ENCODE results near the gene AHNAK. TPM values are rescaled to one million over a fixed set of nuclear protein-coding genes. Genes with fewer than 3 reads are reported as not detected.

Gene AHNAK
- total RNA-seq, 1 donor from 2014 or later: 296 TPM

DNA sequence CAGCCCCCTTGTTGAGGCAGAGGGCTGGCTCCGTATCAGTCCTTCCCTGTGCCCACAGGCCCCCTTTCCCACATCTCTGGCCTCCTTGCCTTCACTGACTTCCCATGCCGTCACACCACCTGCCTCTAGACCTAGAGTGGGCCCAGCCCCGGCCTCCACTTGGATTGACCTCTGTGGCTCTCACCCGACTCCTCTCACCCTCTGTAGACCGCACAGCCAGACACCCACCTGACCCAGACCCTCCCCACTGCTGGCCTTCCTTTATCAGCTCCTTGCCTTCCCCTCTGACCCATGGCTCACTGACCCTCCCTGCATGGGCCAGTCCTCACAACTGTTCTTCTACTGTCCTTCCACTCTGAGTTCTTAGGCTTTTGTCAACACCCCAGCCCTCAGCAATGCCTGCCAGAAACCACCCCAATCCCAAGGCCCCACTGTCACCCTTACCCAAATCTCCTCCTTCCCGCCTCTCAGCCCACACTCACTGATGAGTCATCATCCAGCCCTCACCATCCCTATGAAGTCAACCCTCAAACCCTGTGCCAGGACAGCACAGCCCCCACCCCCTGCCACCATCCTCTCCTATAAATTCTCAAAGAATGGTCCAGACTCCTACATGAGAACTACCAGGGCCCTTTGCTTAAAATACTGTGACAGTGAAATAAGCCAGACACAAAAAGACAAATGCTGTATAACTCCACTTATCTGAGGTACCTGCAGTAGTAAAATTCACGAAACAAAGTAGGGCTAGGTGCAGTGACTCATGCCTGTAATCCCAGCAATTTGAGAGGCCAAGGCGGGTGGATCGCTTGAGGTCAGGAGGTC, 74.3 kb downstream of the AHNAK start:
- no peak overlapping the region for H3K4me3 ChIP-seq (ENCODE audit: low read depth, low read length)
- no peak for TF ChIP-seq CTCF (conservative IDR thresholded peaks at IDR 0.05; ENCODE audit: low read depth, low read length)
- DNase-seq (ENCODE audit: low read depth): no peak

DNA sequence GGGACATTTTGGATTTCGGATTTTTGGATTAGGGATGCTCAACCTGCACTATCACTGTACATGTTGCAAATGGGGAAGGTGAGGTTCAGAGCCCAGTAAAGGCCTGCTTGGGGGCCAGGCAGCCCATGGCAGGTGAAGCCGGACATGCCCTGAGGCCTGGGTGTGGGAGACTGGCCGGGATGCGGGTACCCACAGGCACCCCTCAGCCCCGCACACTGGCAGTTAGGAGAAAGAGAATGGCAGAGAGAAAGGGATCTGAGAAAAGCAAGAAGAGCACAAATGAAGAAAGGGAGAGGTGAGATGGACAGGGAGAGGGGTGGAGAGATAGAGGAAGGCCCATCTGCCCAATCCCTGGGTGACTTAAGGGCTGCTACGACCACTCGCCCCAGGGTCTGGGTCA, 75.0 kb downstream of the AHNAK start:
- DNase-seq (ENCODE audit: low read depth): no peak

DNA sequence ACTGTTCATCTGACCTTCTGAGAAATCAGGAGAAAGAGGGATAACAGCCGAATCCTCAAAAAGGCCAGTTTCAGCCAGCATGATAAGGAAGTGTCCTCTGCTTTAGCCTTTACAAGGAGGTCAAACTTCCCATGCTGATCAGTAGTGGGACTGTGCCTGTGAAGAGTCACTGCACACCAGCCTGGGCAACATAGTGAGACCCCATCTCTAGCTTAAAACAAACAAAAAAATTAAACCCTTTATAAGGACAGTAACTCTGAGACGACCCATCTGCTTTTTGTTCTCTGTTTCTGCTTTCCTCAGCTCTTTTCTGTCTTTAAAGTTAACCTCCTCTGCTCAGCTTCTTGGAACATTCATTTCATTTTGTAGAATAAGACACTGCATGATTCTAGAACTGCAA, 78.0 kb downstream of the AHNAK start:
- no peak for TF ChIP-seq CTCF (conservative IDR thresholded peaks at IDR 0.05; ENCODE audit: low read depth, low read length)

More for the DNA sequence above, 75.0 kb downstream of the AHNAK start:
- no peak overlapping the region for H3K4me3 ChIP-seq (ENCODE audit: low read depth, low read length)
- TF ChIP-seq CTCF (conservative IDR thresholded peaks at IDR 0.05; ENCODE audit: low read depth, low read length): no peak

DNA sequence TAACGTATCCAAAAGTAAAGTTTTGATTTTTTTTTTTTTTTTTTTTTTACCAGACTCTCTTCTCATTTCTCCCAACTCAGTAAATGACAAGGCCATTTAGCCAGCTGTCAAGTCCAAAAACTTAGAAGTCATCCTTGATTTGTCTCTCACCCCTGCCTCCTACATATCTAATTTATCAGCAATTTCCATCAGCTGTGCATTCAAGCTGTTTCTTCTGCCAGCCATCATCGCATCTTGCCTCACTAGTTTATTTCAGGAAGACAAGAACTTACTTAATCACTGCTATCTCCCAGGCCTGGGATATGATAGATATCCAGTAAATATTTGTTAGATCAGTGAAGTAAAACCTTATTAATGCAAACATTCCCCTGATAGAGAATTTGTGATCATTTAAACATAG, 80.2 kb downstream of the AHNAK start:
- no peak overlapping the region for H3K4me3 ChIP-seq (ENCODE audit: low read depth, low read length)
- DNase-seq (ENCODE audit: low read depth): no peak
- TF ChIP-seq CTCF (conservative IDR thresholded peaks at IDR 0.05; ENCODE audit: low read depth, low read length): no peak

More for the DNA sequence above, 78.0 kb downstream of the AHNAK start:
- no peak for DNase-seq (ENCODE audit: low read depth)
- H3K4me3 ChIP-seq (ENCODE audit: low read depth, low read length): no peak overlapping the region

DNA sequence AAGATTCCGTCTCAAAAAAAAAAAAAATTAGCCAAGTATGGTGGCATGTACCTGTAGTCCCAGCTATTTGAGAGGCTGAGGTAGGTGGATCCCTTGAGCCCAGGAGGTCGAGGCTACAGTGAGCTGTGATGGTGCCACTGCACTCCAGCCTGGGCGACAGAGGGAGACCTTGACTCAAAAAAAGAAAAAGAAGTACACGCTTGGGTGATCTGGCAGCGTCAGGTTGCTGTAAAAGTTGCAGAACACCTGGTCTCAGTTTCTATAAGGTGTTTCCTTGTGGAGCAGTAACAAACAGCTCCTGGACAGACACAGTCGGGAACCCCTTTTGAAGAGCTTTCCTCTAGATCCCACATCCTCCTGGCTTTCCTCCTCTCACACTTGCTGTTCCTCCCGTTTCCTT, 82.0 kb downstream of the AHNAK start:
- no peak for TF ChIP-seq CTCF (conservative IDR thresholded peaks at IDR 0.05; ENCODE audit: low read depth, low read length)
- H3K4me3 ChIP-seq (ENCODE audit: low read depth, low read length): no peak overlapping the region
- no peak for DNase-seq (ENCODE audit: low read depth)

GRCh38 chr11:62463121-62463542, 83.5 kb downstream of the AHNAK start:
- no peak overlapping the region for H3K4me3 ChIP-seq (ENCODE audit: low read depth, low read length)
- TF ChIP-seq CTCF (conservative IDR thresholded peaks at IDR 0.05; ENCODE audit: low read depth, low read length): no peak
- DNase-seq (ENCODE audit: low read depth): no peak

- TF ChIP-seq CTCF (conservative IDR thresholded peaks at IDR 0.05; ENCODE audit: low read depth, low read length): no peak
- no peak for DNase-seq (ENCODE audit: low read depth)
- H3K4me3 ChIP-seq (ENCODE audit: low read depth, low read length): no peak overlapping the region
Measured at GRCh38 chr11:62462508-62462892, 84.1 kb downstream of the AHNAK start.
